Heart right ventricle (tissue), 16 donors: ENCODE data around the gene DDX46. TPM values are rescaled to one million over a fixed set of nuclear protein-coding genes. Genes with fewer than 3 reads are reported as not detected.

Experiments
- ATAC-seq, 8 donors: fragments of 200-7000 bp; cut with Tn5 transposase; one replicate each; pipeline ENCODE4 v1.9.1; 2020; ENCODE audit warnings: mild to moderate bottlenecking in 8 of 8, moderate library complexity in 8 of 8, moderate number of reproducible peaks in 1 of 8
- DNase-seq, 2 donors: peaks; one replicate each; pipeline ENCODE4 v3.0.0-alpha.2; 2020
- H3K27ac ChIP-seq, 10 donors: fragments of 200-600 bp; sonication (generic) in 2 of 10; one replicate each; pipeline versions ENCODE4 v1.5.0 to v1.8.0; 2020 to 2022; ENCODE audit warnings: mild to moderate bottlenecking in 3 of 10
- H3K27me3 ChIP-seq, 7 donors: fragments of 200-600 bp; one replicate each; pipeline ENCODE4 v1.8.0; 2021 to 2022; ENCODE audit warnings: mild to moderate bottlenecking in 2 of 7
- H3K36me3 ChIP-seq, 9 donors: fragments of 200-600 bp; sonication (generic) in 1 of 9; one replicate each; pipeline versions ENCODE4 v1.5.0 to v1.8.0; 2020 to 2022; ENCODE audit warnings: mild to moderate bottlenecking in 2 of 9
- H3K4me1 ChIP-seq, 9 donors: fragments of 200-600 bp; sonication (generic) in 1 of 9; one replicate each; pipeline versions ENCODE4 v1.5.0 to v1.8.0; 2020 to 2022; ENCODE audit warnings: mild to moderate bottlenecking in 4 of 9
- H3K4me3 ChIP-seq, 10 donors: fragments of 200-600 bp; sonication (generic) in 2 of 10; one replicate each; pipeline versions ENCODE4 v1.5.0 to v1.8.0; 2020 to 2022; ENCODE audit warnings: mild to moderate bottlenecking in 7 of 10, moderate library complexity in 2 of 10
- H3K9me3 ChIP-seq, 11 donors: fragments of 200-600 bp in 10 of 11; sonication (generic) in 2 of 11; one replicate each; pipeline versions ENCODE4 v1.5.0 to v1.8.0; 2013 to 2022; ENCODE audit warnings: mild to moderate bottlenecking in 2 of 11, control low read depth in 1 of 11, moderate library complexity in 1 of 11
- CTCF ChIP-seq, 9 donors: fragments of 200-600 bp; sonication (generic) in 2 of 9; IDR thresholded peaks; one replicate each; pipeline versions ENCODE4 v1.5.0 to v1.8.0; 2021 to 2022; ENCODE audit warnings: antibody characterized with exemption in 9 of 9, mild to moderate bottlenecking in 5 of 9, moderate library complexity in 1 of 9
- WGBS, 2 donors: extraction: QIAGEN DNeasy Blood & Tissue Kit; methylation state at CpG; one replicate each; pipeline ENCODE4 v1.1.7; 2013; ENCODE audit warnings: inconsistent platforms in 1 of 2; 5-methylcytosine and 5-hydroxymethylcytosine counted together
- intact Hi-C, 10 donors: fragments of 100-400 bp; cut with DNase I; formaldehyde crosslinking; loops; one replicate each; pipeline versions ENCODE4 v1.11.1 to v1.14.2; 2022
- polyA plus RNA-seq, 2 donors: library from polyadenylated mRNA; stranded (reverse); fragments of 200-250 nt; gene quantifications; one replicate each; pipeline ENCODE4 v1.2.3, GENCODE V29; 2013
- total RNA-seq, 10 donors: library from RNA; stranded (reverse); fragmentation: NEBNext Ultra II Directional in 3 of 10; extraction: Animal tissue kit (Norgen Biotek cat#: 25700) in 3 of 10; gene quantifications; one replicate each; pipeline versions ENCODE4 v1.2.1 to v1.2.4, GENCODE V29; 2021 to 2023
- donor health status: Arrhythmogenic right ventricular cardiomyopathy.
- donor health status: ischemic (EF 13 %, LVEDD 7.1; RV severe dilation, severe dysfunction).
- donor health status: healthy with polysubstance abuse.
- donor health status: DM: no; HTN: yes; CAD: no.
- donor health status: DM: no; HTN: no; CAD: no.
- donor health status: ischemic (EF 25% LVEDD 6.9; RV normal size, moderate dysfunction).
- donor health status: ischemic (EF 25% LVEDD 5.7; RV mildly dilated, moderate dysfunction).
- donor health status: healthy.
- donor health status: DM: yes; HTN: yes; CAD: no.
- donor health status: Ischemic cardiomyopathy.
- donor health status: ischemic (EF 35%, LVEDD 5.7; RV mildly dilated, moderate dysfunction).
- donor health status: nonischemic (EF 11% LVEDD 7.7; RV severe dilation, severe dysfunction).
- donor health status: DM: yes; HTN: yes; CAD: no.
- donor health status: PGD.
- donor health status: ischemic (EF 29% LVEDD 5.4; RV normal size, mild dysfunction).
- donor health status: nonischemic (EF 23%, LVEDD 6.1; RV moderate dilation, normal function).

The DDX46 gene
- total and polyA plus RNA-seq, 12 donors: 11.9 to 34.8 (median 29.7) TPM

- no peaks in the 10 kb centered on the region for H3K27me3 ChIP-seq
- ATAC-seq (no peak), DNase-seq (no peak)
- no peaks in the 10 kb centered on the region for H3K4me1 ChIP-seq
- TF ChIP-seq CTCF (IDR thresholded peaks at IDR 0.05): no peak
- H3K9me3 ChIP-seq: no peaks in the 10 kb centered on the region
- peaks cover 0 to 100% (median 64%) of the 10 kb centered on the region in 9 donors for H3K36me3 ChIP-seq
- 78 to 91% methylated on average over 2 of the region's 2 CpGs for WGBS, 2 donors
- H3K4me3 ChIP-seq: no peak overlapping the region
- no peak overlapping the region for H3K27ac ChIP-seq
- intact Hi-C loops: no loop called here
Measured at GRCh38 chr5:134794082-134794481, 35.5 kb downstream of the DDX46 start.

- DNase-seq (no peak), ATAC-seq (no peak)
- 96 to 97% methylated on average over 8 of the region's 8 CpGs for WGBS, 2 donors
- Histone ChIP-seq H3K9me3 (no peaks in the 10 kb centered on the region), H3K27ac (no peak overlapping the region), H3K27me3 (no peaks in the 10 kb centered on the region), H3K36me3 (peaks cover 0 to 100% (median 56%) of the 10 kb centered on the region in 9 donors), H3K4me1 (no peaks in the 10 kb centered on the region), H3K4me3 (no peak overlapping the region)
- intact Hi-C loops: no loop called here
- no peak for TF ChIP-seq CTCF (IDR thresholded peaks at IDR 0.05)
Measured at GRCh38 chr5:134794819-134795218, 36.2 kb downstream of the DDX46 start.

GRCh38 chr5:134798468-134798867 is 39.9 kb downstream of the DDX46 start:
- TF ChIP-seq CTCF (IDR thresholded peaks at IDR 0.05): no peak
- H3K4me3 ChIP-seq: no peak overlapping the region
- H3K36me3 ChIP-seq: peaks cover 0 to 100% (median 41%) of the 10 kb centered on the region in 9 donors
- H3K27me3 ChIP-seq: no peaks in the 10 kb centered on the region
- H3K4me1 ChIP-seq: no peaks in the 10 kb centered on the region
- H3K27ac ChIP-seq: no peak overlapping the region
- 89 to 93% methylated on average over 5 of the region's 5 CpGs for WGBS, 2 donors
- no peaks in the 10 kb centered on the region for H3K9me3 ChIP-seq
- intact Hi-C loops: no loop called here
- ATAC-seq: no peak
- no peak for DNase-seq

GRCh38 chr5:134803821-134804220 is 45.2 kb downstream of the DDX46 start:
- no peak overlapping the region for H3K4me3 ChIP-seq
- DNase-seq (no peak), ATAC-seq (no peak)
- peaks cover 0 to 100% (median 16%) of the 10 kb centered on the region in 9 donors for H3K36me3 ChIP-seq
- no peak for TF ChIP-seq CTCF (IDR thresholded peaks at IDR 0.05)
- no peaks in the 10 kb centered on the region for H3K9me3 ChIP-seq
- H3K4me1 ChIP-seq: no peaks in the 10 kb centered on the region
- H3K27ac ChIP-seq: no peak overlapping the region
- no peaks in the 10 kb centered on the region for H3K27me3 ChIP-seq
- 84 to 85% methylated on average over 4 of the region's 4 CpGs for WGBS, 2 donors
- intact Hi-C loops: loop anchor here in 1 of 10 donors (10.0 kb wide), 1 partner anchor 109 kb away; no protein-coding TSS in a partner anchor
